Measurements from ENCODE around the gene PAMR1.

GRCh38 chr11:35425603-35426212 lies 99.7 kb downstream of the PAMR1 start:
- TF ChIP-seq CTCF (IDR thresholded peaks at IDR 0.05; ENCODE audit: control extremely low read depth in 1 of 3, insufficient read depth in 1 of 3, low read depth in 1 of 3, low read length in 3 of 3) (no peak), RAD21 (IDR thresholded peaks at IDR 0.05 in 1 of 2, conservative IDR thresholded peaks at IDR 0.05 in 1 of 2; ENCODE audit: low read depth in 2 of 2, low read length in 2 of 2) (no peak), EZH2 (IDR thresholded peaks at IDR 0.05; ENCODE audit: low read depth, low read length, severe bottlenecking) (no peak), POLR2A (IDR thresholded peaks at IDR 0.05; ENCODE audit: control extremely low read depth in 1 of 2, low read depth in 2 of 2, low read length in 2 of 2) (no peak), CBX5 (IDR thresholded peaks at IDR 0.05; ENCODE audit: low read depth, low read length) (no peak), POLR2AphosphoS5 (IDR thresholded peaks at IDR 0.05; ENCODE audit: low read depth, low read length) (no peak), MAX (IDR thresholded peaks at IDR 0.05) (no peak), CHD7 (IDR thresholded peaks at IDR 0.05; ENCODE audit: insufficient replicate concordance, low read length) (no peak), ZNF274 (IDR thresholded peaks at IDR 0.05; ENCODE audit: borderline replicate concordance, extremely low read depth, low read length) (no peak), EP300 (IDR thresholded peaks at IDR 0.05; ENCODE audit: borderline replicate concordance in 1 of 2, low read depth in 2 of 2, low read length in 2 of 2) (no peak), RXRA (IDR thresholded peaks at IDR 0.05; ENCODE audit: insufficient read depth, low read depth, low read length) (no peak), TBP (IDR thresholded peaks at IDR 0.05; ENCODE audit: low read depth, low read length) (no peak), EGR1 (IDR thresholded peaks at IDR 0.05; ENCODE audit: borderline replicate concordance, low read depth, low read length) (no peak)

All from H1 (cell line).